ENCODE data around the gene ORM2. TPM values are rescaled to one million over a fixed set of nuclear protein-coding genes. Genes with fewer than 3 reads are reported as not detected.
"Not testable (repeated sequence)": the region's sequence is repeated elsewhere in the genome, so short reads cannot be mapped to it uniquely, and the experiment has no call there.

ORM2 gene
- total RNA-seq, 4 donors from 2014 or later, result 6.3 to 15.6 TPM; not detected in 2

GRCh38 chr9:114324492-114324891 is 5.2 kb upstream of the ORM2 start:
- Histone ChIP-seq H3K27ac (no peak overlapping the region), H3K27me3 (peaks cover 0 to 4% (median 0%) of the 10 kb centered on the region in 3 donors), H3K4me3 (no peak overlapping the region), H3K36me3 (no peaks in the 10 kb centered on the region), H3K4me1 (no peaks in the 10 kb centered on the region), H3K9me3 (no peaks in the 10 kb centered on the region)
- no peak for ATAC-seq
- intact Hi-C loops (cut with DNase I; ENCODE audit: low total_unique reads) (no loop called here), in situ Hi-C loops (cut with MboI; ENCODE audit: low sequenced_read_pairs in 4 of 4) (no loop called here)
- DNase-seq, result no peak
- no peak for TF ChIP-seq CTCF (IDR thresholded peaks at IDR 0.05 in 4 of 5, conservative IDR thresholded peaks at IDR 0.05 in 1 of 5)

- H3K4me3 ChIP-seq; H3K9me3 ChIP-seq; H3K27ac ChIP-seq; DNase-seq; H3K4me1 ChIP-seq; intact Hi-C loops (cut with DNase I; ENCODE audit: low total_unique reads); in situ Hi-C loops (cut with MboI; ENCODE audit: low sequenced_read_pairs in 4 of 4); H3K27me3 ChIP-seq; H3K36me3 ChIP-seq; ATAC-seq: not testable (repeated sequence)
These were observed 4.7 kb upstream of the ORM2 start for GRCh38 chr9:114324965-114325364.

GRCh38 chr9:114325684-114326254 is 3.9 kb upstream of the ORM2 start:
- ATAC-seq, result not testable (repeated sequence)

GRCh38 chr9:114327749-114328148 is 1.9 kb upstream of the ORM2 start:
- H3K9me3 ChIP-seq, result no peaks in the 10 kb centered on the region
- intact Hi-C loops (cut with DNase I; ENCODE audit: low total_unique reads) (no loop called here), in situ Hi-C loops (cut with MboI; ENCODE audit: low sequenced_read_pairs in 4 of 4) (no loop called here)
- H3K36me3 ChIP-seq, result no peaks in the 10 kb centered on the region
- H3K27me3 ChIP-seq, result no peaks in the 10 kb centered on the region
- no peak for TF ChIP-seq CTCF (IDR thresholded peaks at IDR 0.05 in 4 of 5, conservative IDR thresholded peaks at IDR 0.05 in 1 of 5)
- TF ChIP-seq POLR2A (IDR thresholded peaks at IDR 0.05), result no peak
- H3K4me1 ChIP-seq, result no peaks in the 10 kb centered on the region
- ATAC-seq, result no peak
- H3K4me3 ChIP-seq, result no peak overlapping the region
- H3K27ac ChIP-seq, result no peak overlapping the region
- no peak for DNase-seq

More at GRCh38 chr9:114325684-114326254, 3.9 kb upstream of the ORM2 start:
- H3K9me3 ChIP-seq; H3K36me3 ChIP-seq; in situ Hi-C loops (cut with MboI; ENCODE audit: low sequenced_read_pairs in 4 of 4); H3K27ac ChIP-seq; H3K4me3 ChIP-seq; H3K4me1 ChIP-seq; intact Hi-C loops (cut with DNase I; ENCODE audit: low total_unique reads); H3K27me3 ChIP-seq; DNase-seq: not testable (repeated sequence)

- intact Hi-C loops (cut with DNase I; ENCODE audit: low total_unique reads); in situ Hi-C loops (cut with MboI; ENCODE audit: low sequenced_read_pairs in 4 of 4); H3K36me3 ChIP-seq; DNase-seq; H3K27me3 ChIP-seq; ATAC-seq; H3K27ac ChIP-seq; H3K9me3 ChIP-seq; H3K4me3 ChIP-seq; H3K4me1 ChIP-seq: not testable (repeated sequence)
These were observed 1.3 kb upstream of the ORM2 start for GRCh38 chr9:114328357-114328820.

- intact Hi-C loops (cut with DNase I; ENCODE audit: low total_unique reads); DNase-seq; H3K4me3 ChIP-seq; H3K27ac ChIP-seq; H3K27me3 ChIP-seq; in situ Hi-C loops (cut with MboI; ENCODE audit: low sequenced_read_pairs in 4 of 4); H3K9me3 ChIP-seq; ATAC-seq; H3K4me1 ChIP-seq; H3K36me3 ChIP-seq: not testable (repeated sequence)
These were observed 588 bp upstream of the ORM2 start for GRCh38 chr9:114328937-114329624.
